ENCODE results near the gene DPPA2. TPM values are rescaled to one million over a fixed set of nuclear protein-coding genes. Genes with fewer than 3 reads are reported as not detected.

The DPPA2 gene
- total RNA-seq, 1 donor from 2014 or later = 0.64 TPM

GRCh38 chr3:109337393-109337792 is 21.1 kb upstream of the DPPA2 start, which contains the start of gene DPPA4:
TSS of gene DPPA4 (minus strand) at chr3:109337546. CDS start at chr3:109337517, 29 bp downstream.
- DNase-seq (ENCODE audit: low spot score) = peak; percentile 57
- H3K36me3 Mint-ChIP-seq (ENCODE audit: low read depth, unreplicated experiment) = peaks cover 18% of the 10 kb centered on the region
- H3K27ac Mint-ChIP-seq (ENCODE audit: unreplicated experiment) = peak within 1 kb of the TSS; percentile 100
- TF ChIP-seq, protein P1, sequence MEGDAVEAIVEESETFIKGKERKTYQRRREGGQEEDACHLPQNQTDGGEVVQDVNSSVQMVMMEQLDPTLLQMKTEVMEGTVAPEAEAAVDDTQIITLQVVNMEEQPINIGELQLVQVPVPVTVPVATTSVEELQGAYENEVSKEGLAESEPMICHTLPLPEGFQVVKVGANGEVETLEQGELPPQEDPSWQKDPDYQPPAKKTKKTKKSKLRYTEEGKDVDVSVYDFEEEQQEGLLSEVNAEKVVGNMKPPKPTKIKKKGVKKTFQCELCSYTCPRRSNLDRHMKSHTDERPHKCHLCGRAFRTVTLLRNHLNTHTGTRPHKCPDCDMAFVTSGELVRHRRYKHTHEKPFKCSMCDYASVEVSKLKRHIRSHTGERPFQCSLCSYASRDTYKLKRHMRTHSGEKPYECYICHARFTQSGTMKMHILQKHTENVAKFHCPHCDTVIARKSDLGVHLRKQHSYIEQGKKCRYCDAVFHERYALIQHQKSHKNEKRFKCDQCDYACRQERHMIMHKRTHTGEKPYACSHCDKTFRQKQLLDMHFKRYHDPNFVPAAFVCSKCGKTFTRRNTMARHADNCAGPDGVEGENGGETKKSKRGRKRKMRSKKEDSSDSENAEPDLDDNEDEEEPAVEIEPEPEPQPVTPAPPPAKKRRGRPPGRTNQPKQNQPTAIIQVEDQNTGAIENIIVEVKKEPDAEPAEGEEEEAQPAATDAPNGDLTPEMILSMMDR (IDR thresholded peaks at IDR 0.05; ENCODE audit: unreplicated experiment) = no peak
- H3K9me3 Mint-ChIP-seq (ENCODE audit: unreplicated experiment) = no peaks in the 10 kb centered on the region
- peaks cover 3% of the 10 kb centered on the region for H3K27me3 Mint-ChIP-seq (ENCODE audit: unreplicated experiment)
- peak within 1 kb of the TSS; percentile 95 for H3K4me3 Mint-ChIP-seq (ENCODE audit: unreplicated experiment)
- peaks cover 35% of the 10 kb centered on the region for H3K4me1 Mint-ChIP-seq (ENCODE audit: unreplicated experiment)

DNA sequence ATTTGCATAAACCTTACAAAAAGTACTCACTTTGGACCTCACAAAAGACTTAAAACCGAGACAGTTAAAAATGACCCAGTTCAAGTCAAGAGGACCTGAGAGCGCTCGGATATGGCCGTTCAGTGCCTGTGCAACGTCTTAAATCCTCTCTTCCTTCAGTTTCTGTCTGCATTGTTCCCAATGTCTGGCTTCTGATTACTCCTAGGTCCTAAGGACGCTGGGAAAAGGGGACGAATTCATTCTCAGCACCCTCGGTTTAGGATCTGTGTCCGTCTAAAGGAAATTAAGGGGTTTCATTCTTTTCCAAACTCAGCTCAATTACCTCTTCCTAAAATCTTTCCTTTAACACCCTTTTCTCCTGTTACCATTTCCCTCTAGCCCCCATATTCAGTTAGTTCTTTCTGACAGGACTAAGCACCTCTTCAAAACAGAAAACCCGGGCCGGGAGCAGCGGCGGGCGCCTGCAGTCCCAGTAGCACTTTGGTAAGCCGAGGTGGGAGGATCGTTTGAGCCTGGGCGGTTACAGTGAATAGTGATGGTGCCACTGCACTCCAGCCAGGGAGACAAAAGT is 20.1 kb upstream of the DPPA2 start:
- Mint-ChIP-seq H3K27ac (ENCODE audit: unreplicated experiment) (peak overlapping the region; percentile 100), H3K4me3 (ENCODE audit: unreplicated experiment) (peak overlapping the region; percentile 95), H3K36me3 (ENCODE audit: low read depth, unreplicated experiment) (peaks cover 19% of the 10 kb centered on the region), H3K4me1 (ENCODE audit: unreplicated experiment) (peaks cover 35% of the 10 kb centered on the region), H3K9me3 (ENCODE audit: unreplicated experiment) (no peaks in the 10 kb centered on the region), H3K27me3 (ENCODE audit: unreplicated experiment) (peaks cover 3% of the 10 kb centered on the region)
- TF ChIP-seq, protein P1 (IDR thresholded peaks at IDR 0.05; ENCODE audit: unreplicated experiment) = no peak
- peak; percentile 60 for DNase-seq (ENCODE audit: low spot score)

DNA sequence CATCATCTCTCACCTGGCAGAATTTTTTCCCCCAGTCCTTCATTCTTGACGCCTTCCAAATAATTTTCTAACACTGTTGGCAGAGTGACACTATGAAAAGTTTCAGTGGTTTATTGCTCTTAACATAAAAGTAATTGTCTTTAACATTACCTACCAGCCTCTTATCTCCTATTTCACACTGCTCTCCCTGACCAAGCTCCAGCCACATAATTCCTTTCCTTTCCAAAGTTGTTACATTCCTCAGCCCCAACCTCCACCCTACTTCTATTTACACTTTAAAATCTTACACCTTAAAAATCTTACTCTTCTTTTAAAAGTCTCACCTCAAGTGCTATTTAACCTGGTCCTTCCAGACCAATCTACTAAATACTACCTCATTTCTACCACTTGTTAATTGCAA is 18.3 kb upstream of the DPPA2 start:
- H3K4me3 Mint-ChIP-seq (ENCODE audit: unreplicated experiment) = peak overlapping the region; percentile 81
- H3K36me3 Mint-ChIP-seq (ENCODE audit: low read depth, unreplicated experiment) = peaks cover 19% of the 10 kb centered on the region
- peaks cover 35% of the 10 kb centered on the region for H3K4me1 Mint-ChIP-seq (ENCODE audit: unreplicated experiment)
- peaks cover 3% of the 10 kb centered on the region for H3K27me3 Mint-ChIP-seq (ENCODE audit: unreplicated experiment)
- DNase-seq (ENCODE audit: low spot score) = no peak
- H3K9me3 Mint-ChIP-seq (ENCODE audit: unreplicated experiment) = no peaks in the 10 kb centered on the region
- H3K27ac Mint-ChIP-seq (ENCODE audit: unreplicated experiment) = no peak overlapping the region
- TF ChIP-seq, protein P1 (IDR thresholded peaks at IDR 0.05; ENCODE audit: unreplicated experiment) = no peak

GRCh38 chr3:109331692-109332091 is 15.4 kb upstream of the DPPA2 start:
- Mint-ChIP-seq H3K27me3 (ENCODE audit: unreplicated experiment) (no peaks in the 10 kb centered on the region), H3K27ac (ENCODE audit: unreplicated experiment) (peak overlapping the region; percentile 48), H3K36me3 (ENCODE audit: low read depth, unreplicated experiment) (peaks cover 26% of the 10 kb centered on the region), H3K4me3 (ENCODE audit: unreplicated experiment) (no peak overlapping the region), H3K9me3 (ENCODE audit: unreplicated experiment) (no peaks in the 10 kb centered on the region), H3K4me1 (ENCODE audit: unreplicated experiment) (peaks cover 26% of the 10 kb centered on the region)
- DNase-seq (ENCODE audit: low spot score) = no peak
- TF ChIP-seq, protein P1 (IDR thresholded peaks at IDR 0.05; ENCODE audit: unreplicated experiment) = no peak

DNA sequence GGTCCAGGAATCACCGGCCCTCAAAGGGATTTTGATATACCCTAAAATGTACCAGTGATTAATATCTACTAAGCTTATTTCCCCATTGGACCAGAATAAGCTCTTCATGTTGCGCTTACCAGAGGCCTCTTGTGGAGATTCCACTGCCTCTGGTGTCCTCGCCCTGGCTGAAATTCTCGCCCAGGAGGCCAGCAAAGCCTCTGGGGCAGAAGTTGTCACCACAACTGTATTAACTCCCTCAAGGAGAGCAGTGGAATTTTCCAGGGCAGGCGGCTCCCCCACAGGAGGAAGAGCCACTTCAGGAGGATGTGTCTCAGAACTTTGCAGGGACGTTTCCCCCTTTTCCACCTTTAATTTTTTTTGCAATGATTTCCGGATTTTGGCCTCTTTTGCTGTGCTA is 14.1 kb upstream of the DPPA2 start:
- no peak for DNase-seq (ENCODE audit: low spot score)
- Mint-ChIP-seq H3K4me1 (ENCODE audit: unreplicated experiment) (peaks cover 18% of the 10 kb centered on the region), H3K9me3 (ENCODE audit: unreplicated experiment) (no peaks in the 10 kb centered on the region), H3K27ac (ENCODE audit: unreplicated experiment) (no peak overlapping the region), H3K36me3 (ENCODE audit: low read depth, unreplicated experiment) (peaks cover 26% of the 10 kb centered on the region), H3K27me3 (ENCODE audit: unreplicated experiment) (no peaks in the 10 kb centered on the region), H3K4me3 (ENCODE audit: unreplicated experiment) (no peak overlapping the region)
- TF ChIP-seq, protein P1 (IDR thresholded peaks at IDR 0.05; ENCODE audit: unreplicated experiment) = no peak
